ENCODE data around the gene UNC45A.
"Not testable (repeated sequence)": the region's sequence is repeated elsewhere in the genome, so short reads cannot be mapped to it uniquely, and the experiment has no call there.

UNC45A gene

GRCh38 chr15:90903733-90904536 lies 31.1 kb upstream of the UNC45A start:
- DNase-seq, result no peak

DNA sequence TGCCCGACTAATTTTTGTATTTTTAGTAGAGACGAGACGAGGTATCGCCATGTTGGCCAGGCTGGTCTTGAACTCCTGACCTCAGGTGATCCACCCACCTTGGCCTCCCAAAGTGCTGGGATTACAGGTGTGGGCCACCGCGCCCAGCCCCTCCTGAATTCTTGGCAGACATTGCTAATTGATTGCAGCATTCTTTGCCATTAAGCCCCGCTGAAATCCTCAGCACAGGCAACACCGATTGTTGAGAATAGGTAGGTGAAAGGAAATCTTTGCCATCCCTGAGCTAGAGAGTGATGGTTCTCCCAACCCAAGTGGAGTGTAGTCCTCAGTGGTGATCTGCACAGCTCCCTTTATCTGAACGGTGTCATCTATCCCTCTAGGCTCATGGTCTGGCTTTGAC lies 30.3 kb upstream of the UNC45A start:
- no peak for DNase-seq

GRCh38 chr15:90905306-90906180 lies 29.5 kb upstream of the UNC45A start:
- DNase-seq, result no peak

DNA sequence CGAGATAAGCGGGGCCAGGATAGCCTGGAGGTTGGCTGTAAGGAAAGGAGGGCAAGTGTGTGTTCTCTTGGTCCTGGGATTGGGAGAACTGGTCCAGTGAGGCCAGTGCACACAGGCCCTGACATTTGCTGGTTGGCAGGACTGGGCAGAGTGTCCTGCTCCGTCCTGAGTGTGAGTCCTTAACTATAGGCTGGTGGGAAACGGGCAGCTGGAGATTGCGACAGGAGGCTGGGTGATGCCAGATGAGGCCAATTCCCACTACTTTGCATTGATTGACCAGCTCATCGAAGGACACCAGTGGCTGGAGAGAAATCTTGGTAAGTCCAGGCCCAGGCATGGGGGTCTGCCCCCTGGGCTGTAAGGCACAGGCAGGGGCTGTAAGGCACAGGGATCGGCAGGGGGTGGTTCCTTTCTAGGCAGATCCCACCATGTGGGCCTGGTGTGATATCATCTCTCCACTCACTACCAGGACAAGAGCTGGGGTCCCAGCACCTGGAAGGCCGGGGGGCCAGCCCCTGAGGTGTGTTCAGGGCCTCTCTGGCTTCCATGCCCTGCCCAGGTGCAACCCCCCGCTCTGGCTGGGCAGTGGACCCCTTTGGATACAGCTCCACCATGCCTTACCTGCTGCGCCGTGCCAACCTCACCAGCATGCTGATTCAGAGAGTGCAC lies 28.8 kb upstream of the UNC45A start:
- DNase-seq, result no peak

GRCh38 chr15:90907051-90907660 lies 27.9 kb upstream of the UNC45A start:
- DNase-seq, result no peak

DNA sequence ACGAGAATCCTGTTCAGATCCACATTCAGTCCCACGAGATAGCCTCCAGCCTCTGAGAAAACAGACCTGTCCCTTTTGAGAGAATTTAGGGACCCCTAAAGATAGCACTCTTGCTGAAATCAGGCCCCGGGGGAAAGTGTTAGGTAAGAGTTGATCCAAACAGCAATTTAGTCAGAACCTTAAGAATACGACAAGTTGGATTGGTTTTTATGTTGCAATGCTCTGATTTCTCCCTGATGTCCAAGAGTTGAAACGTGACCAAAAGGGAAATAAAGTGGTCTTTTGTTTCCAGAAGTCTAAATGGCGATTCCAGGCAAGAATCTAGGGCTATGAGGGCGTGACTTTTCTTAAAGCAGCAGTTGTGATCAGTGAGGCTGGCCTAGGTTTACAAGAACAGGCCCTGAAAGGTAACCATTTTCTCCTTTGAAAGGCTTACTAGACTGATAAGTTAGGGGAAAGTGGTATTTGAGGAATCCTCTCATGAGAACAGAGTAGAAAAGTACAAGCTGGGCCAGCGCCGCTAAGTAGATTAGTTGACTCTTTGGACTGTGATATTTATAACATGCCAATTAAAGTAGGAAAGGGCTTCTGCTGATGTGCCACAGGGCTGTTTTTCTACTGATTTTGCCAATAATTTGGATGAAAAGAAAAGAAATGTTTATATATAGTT lies 27.1 kb upstream of the UNC45A start:
- DNase-seq, result no peak

DNA sequence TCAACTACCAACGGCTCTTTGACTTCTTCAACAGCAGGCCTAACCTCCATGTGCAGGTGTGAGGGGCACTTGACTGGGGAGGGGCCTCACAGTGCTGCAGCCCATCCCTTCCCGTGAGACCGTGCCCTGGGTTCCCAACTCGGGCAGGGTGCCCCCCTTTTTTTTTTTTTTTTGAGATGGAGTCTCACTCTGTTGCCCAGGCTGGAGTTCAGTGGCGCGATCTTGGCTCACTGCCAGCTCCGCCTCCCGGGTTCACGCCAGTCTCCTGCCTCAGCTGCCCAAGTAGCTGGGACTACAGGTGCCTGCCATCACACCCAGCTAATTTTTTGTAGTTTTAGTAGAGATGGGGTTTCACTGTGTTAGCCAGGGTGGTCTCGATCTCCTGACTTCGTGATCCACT lies 25.6 kb upstream of the UNC45A start:
- DNase-seq, result not testable (repeated sequence)

GRCh38 chr15:90909976-90910375 lies 25.1 kb upstream of the UNC45A start:
- DNase-seq, result no peak

DNA sequence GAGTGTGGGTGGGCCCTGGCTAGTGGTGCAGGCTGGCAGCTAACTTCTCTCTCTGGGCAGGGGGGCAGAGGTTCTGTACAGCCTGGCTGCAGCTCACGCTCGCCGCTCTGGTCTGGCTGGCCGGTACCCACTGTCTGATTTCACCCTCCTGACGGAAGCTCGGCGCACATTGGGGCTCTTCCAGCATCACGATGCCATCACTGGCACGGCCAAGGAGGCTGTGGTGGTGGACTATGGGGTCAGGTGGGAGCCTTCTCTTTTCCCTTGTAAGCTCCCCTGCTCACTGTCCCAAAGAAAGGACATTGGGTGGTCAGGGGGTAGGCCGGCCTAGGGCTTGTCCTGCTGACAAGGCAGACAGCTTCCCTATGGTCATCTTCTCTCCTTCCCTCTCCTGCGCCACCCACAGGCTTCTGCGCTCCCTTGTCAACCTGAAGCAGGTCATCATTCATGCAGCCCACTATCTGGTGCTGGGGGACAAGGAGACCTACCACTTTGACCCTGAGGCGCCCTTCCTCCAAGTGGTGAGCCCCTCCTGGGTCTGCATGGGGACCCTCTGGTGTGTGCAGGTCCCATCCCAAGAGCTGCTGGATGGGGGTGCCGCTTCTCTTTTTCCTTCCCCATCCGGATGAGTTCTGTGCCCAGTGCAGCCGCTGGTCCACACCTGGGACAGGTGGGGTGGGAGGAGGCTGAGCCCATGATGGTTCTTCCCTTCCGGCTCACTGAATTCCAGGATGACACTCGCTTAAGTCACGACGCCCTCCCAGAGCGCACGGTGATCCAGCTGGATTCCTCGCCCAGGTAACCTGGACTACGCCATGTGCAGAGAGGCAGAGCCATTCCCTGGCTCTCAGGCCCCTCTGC lies 24.4 kb upstream of the UNC45A start:
- no peak for DNase-seq

GRCh38 chr15:90911302-90911623 lies 23.8 kb upstream of the UNC45A start:
- no peak for DNase-seq

GRCh38 chr15:90911906-90912769 lies 22.9 kb upstream of the UNC45A start:
- no peak for DNase-seq

GRCh38 chr15:90912770-90913075 lies 22.4 kb upstream of the UNC45A start:
- DNase-seq, result no peak

DNA sequence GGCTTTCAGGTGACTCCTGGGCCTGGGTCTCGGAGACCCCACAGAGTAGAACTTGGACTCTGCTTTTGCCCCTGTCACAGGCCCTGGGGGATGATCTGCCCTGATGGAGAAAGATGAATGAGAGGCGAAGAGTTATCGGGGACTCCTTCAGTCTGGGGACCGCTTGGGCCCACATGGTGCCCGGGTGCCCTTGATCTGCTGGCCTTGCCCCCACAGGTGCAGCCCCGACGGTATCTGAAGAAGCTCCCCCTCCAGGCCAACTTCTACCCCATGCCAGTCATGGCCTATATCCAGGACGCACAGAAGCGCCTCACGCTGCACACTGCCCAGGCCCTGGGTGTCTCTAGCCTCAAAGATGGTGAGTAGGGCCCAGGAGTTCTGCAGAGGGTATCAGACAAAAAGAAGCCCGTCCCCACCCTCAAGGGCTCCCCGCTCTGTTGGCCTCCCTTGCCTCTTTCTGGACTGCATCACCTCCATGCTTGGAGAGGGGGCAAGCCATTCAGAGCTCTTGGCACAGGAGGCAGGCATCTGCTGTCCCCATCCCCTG lies 21.6 kb upstream of the UNC45A start:
- DNase-seq, result no peak

- DNase-seq, result no peak
Measured at GRCh38 chr15:90914305-90915080, 20.6 kb upstream of the UNC45A start.

DNA sequence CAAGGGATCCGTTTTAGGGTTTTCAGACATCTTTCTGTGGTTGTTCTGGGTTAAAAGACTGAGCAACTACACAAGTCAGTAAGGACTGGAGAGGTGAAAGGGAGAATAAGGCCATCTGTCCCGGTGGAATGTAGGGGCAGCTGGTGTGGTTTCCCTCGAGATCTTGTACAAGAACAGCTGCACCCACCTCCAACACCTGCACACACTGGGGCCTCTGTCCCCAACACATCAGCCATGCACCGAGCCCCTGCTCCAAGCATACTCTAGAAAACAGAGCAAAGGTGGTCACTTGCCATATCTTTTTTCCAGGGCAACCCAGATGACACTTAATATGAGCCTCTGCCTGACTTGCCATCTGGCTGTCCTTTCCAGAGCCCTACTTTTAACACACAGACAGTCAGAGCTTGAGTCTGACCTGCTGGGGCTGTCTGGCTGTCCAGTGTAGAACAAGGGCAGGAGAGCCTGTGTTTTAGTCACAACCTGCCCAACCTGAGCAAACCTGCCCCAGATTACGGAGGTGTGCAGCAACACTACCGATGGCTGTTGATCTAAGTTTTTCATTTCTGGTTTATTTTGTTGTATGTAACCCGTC lies 19.8 kb upstream of the UNC45A start:
- no peak for DNase-seq

DNA sequence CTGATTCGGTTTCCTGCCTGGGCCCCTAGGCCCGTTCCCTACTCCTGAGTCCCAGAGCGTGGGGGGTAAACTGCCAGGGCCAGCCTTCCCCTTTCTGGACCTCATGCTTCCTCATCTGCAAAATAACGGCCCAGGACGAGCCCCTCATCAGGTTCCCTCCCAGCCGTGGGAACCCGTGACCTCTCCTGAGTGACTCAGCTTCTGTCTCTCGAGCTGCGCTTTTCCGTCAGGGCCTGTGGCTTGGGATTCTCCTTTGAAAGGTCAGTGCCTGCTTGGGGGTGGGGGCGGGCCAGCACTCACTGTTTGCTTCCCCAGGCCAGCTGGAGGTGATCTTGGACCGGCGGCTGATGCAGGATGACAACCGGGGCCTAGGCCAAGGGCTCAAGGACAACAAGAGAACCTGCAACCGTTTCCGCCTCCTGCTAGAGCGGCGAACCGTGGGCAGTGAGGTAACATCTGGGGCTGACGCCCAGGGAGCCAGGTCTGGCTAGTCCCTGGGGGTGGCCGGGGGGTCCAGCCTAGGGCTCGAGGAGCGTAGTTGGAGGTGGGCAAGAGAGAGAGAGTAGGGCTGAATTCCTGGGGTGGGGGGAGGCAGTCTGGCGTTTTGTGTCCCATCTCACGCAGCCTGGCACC lies 19.2 kb upstream of the UNC45A start:
- no peak for DNase-seq

GRCh38 chr15:90916461-90916860 lies 18.6 kb upstream of the UNC45A start:
- no peak for DNase-seq

GRCh38 chr15:90917569-90917968 lies 17.5 kb upstream of the UNC45A start:
- no peak for DNase-seq
